ENCODE data around the gene SNTN. TPM values are rescaled to one million over a fixed set of nuclear protein-coding genes. Genes with fewer than 3 reads are reported as not detected.
A peak's percentile ranks its signal among the peaks of the same experiment; 100 is the strongest.

SNTN gene
- total RNA-seq, 1 experiment from 2014 or later, result not detected

- in situ Hi-C loops (cut with HindIII; ENCODE audit: low sequenced_read_pairs), result no loop called here
- no peak for DNase-seq (ENCODE audit: low spot score)
Measured at GRCh38 chr3:63662500-63662899, 10.0 kb downstream of the SNTN start.

DNA sequence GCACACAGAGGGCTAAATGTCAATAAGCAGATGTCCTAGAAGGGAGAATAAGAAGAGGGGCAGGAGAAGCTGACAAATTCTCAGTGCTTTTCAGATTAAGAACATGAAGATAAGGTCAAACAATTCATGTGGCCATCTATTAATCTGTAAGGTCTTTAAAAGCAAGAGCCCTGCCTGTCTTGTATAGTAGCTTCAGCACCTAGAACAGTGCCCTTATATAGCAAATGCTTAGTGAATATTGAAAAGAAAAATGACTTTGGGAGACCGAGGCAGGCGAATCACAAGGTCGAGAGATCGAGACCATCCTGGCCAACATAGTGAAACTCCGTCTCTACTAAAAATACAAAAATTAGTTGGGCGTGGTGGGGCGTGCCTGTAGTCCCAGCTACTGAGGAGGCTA is 18.1 kb downstream of the SNTN start:
- no peak for DNase-seq (ENCODE audit: low spot score)
- in situ Hi-C loops (cut with HindIII; ENCODE audit: low sequenced_read_pairs), result no loop called here

DNA sequence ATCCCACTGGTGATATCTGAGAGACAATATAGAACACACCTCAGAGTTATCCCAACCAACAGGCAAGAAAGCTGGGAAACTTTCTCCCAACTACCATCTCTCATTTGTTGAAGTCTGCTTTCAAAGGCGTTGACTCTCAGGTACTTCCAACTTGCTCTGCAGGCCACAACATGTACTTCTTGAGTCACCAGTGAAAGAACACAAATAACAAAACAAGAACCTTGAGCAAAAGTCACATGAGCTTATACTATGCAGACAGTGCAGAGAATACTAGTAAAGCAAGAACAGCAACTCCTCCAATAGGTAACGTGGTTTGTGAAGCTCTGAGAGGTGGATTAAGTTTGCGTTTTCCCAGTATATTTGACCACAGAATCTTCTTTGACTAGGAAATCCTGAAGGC is 20.6 kb downstream of the SNTN start:
- in situ Hi-C loops (cut with HindIII; ENCODE audit: low sequenced_read_pairs), result no loop called here
- no peak for DNase-seq (ENCODE audit: low spot score)

DNA sequence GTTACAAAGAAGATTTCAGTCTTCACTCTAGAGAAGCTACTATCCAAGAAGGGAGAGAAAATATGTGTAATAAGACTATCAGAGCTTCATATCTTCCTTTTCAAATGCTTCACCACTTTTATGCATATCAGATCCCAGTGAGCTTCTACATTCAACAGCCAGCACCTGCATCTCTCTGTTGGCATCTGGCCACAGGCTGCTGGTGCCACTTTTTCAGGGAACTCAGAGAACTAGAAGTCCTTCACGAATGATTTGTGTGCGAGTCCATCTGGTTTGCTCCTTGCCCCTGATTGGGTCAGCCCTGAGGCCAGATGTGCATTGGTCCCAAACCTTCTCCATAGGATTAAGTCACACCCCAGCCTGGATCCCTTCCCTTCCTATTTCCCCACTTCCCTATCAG is 22.1 kb downstream of the SNTN start:
- in situ Hi-C loops (cut with HindIII; ENCODE audit: low sequenced_read_pairs), result no loop called here
- peak; percentile 12 for DNase-seq (ENCODE audit: low spot score)

- DNase-seq (ENCODE audit: low spot score), result no peak
- in situ Hi-C loops (cut with HindIII; ENCODE audit: low sequenced_read_pairs), result no loop called here
Measured at GRCh38 chr3:63679186-63679585, 26.7 kb downstream of the SNTN start.

DNA sequence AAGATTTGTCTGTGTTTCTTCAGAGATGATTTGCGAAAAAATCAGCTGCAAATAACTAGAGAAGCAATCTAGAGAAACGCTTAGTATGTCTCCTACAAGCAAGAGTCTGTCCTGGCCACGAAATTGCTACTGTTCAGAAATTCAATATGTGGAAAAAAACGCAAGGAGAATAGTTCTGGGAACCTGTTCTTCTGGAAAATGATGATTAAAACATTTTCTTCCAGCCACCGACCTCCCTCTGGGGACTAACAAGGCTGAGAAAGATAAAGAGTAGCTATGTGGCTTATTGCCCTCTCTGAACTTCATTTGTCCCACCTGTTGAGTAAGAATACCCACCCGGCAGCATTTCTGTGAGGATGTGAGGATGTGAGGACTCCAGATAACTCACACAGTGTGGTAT is 31.6 kb downstream of the SNTN start:
- no peak for DNase-seq (ENCODE audit: low spot score)
- in situ Hi-C loops (cut with HindIII; ENCODE audit: low sequenced_read_pairs), result no loop called here

GRCh38 chr3:63685340-63685739 is 32.9 kb downstream of the SNTN start:
- in situ Hi-C loops (cut with HindIII; ENCODE audit: low sequenced_read_pairs), result no loop called here
- no peak for DNase-seq (ENCODE audit: low spot score)

DNA sequence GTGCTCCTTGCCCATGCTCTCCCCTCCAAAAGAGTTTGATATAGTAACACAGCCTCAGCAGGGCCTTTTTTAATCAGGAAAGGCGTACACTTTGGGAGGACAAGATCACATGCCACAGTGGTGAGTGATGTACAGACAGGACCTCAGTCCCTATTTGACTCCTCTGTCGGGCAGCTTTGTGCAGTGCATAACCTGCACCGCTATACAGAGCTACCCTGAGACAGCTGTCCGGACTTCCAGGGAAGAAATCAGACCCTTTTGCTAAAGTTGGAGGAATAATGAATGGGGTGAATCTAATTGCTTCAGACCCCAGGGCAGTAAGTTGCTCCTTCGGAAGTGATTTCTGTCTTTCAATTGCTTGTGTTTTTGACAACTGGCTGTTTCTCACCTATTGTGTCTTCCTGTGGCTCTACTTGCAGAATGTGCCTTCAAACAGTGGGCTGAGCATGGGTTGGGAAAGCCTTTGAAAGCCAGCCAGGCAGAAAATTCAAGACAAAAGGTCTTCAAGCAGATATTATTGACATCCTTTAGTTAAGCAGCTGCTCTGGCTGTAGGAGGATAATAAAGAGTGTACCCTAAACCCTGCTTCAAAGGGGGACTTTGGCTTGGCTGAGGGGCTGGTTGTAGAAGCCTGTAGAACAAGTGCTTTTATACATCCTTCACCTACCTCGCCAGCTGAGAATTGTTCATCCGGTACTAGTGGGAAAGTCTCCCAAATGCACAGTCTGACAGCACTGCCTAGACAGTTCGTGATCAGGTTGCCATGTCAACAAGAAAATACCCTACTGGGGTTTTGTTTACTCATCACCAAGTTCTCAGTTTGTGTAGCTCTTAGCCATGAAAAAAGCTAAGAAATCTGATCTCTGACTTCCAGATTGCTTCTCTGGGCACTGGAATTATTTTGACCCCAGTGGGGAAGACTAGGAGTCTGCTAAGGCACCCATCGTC is 35.1 kb downstream of the SNTN start:
- in situ Hi-C loops (cut with HindIII; ENCODE audit: low sequenced_read_pairs), result no loop called here
- DNase-seq (ENCODE audit: low spot score), result no peak

DNA sequence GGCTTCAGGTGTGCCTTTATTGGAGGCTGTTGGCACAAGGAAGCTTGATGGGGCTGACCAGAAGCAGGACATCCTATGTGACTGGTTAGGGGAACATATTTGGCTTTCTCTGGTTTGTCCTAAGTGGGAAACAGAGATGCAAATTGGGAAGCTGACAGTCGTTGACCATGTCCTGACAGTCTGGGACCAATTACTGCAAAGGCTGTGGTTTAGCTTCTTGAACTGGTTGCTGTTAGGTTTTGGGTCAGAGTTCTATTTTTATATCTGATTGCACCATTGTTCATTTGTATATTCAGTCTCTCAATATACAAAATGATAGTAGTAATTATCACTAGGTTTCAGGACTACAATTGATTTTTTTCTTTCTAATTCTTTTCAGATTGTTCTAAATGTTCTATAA is 36.8 kb downstream of the SNTN start:
- DNase-seq (ENCODE audit: low spot score), result no peak
- in situ Hi-C loops (cut with HindIII; ENCODE audit: low sequenced_read_pairs), result no loop called here

- in situ Hi-C loops (cut with HindIII; ENCODE audit: low sequenced_read_pairs), result no loop called here
- no peak for DNase-seq (ENCODE audit: low spot score)
Measured at GRCh38 chr3:63693351-63693750, 40.9 kb downstream of the SNTN start.

GRCh38 chr3:63705092-63705645 is 52.7 kb downstream of the SNTN start:
- in situ Hi-C loops (cut with HindIII; ENCODE audit: low sequenced_read_pairs), result no loop called here
- DNase-seq (ENCODE audit: low spot score), result no peak

- DNase-seq (ENCODE audit: low spot score), result no peak
- in situ Hi-C loops (cut with HindIII; ENCODE audit: low sequenced_read_pairs), result no loop called here
Measured at GRCh38 chr3:63706321-63707085, 54.0 kb downstream of the SNTN start.

- DNase-seq (ENCODE audit: low spot score), result no peak
- in situ Hi-C loops (cut with HindIII; ENCODE audit: low sequenced_read_pairs), result no loop called here
Measured at GRCh38 chr3:63707731-63708130, 55.3 kb downstream of the SNTN start.

GRCh38 chr3:63709576-63709975 is 57.1 kb downstream of the SNTN start:
- DNase-seq (ENCODE audit: low spot score), result no peak
- in situ Hi-C loops (cut with HindIII; ENCODE audit: low sequenced_read_pairs), result no loop called here

Other genes starting within 250 kb of the SNTN start
- not detected in 2 replicates for gene C3orf49, start 166.6 kb downstream of the SNTN start, total RNA-seq (2014; rRNA removed; shearing (Covaris generic))
- gene THOC7, start 211.1 kb downstream of the SNTN start, total RNA-seq (2014; rRNA removed; shearing (Covaris generic)), result 76.3 and 127 TPM in 2 replicates
- gene ATXN7, start 211.2 kb downstream of the SNTN start, total RNA-seq (2014; rRNA removed; shearing (Covaris generic)), result 5.0 and 5.8 TPM in 2 replicates